Stimulated activated CD4-positive, alpha-beta T cell treated with anti-CD3 and anti-CD28 coated beads, Interleukin-12 subunit alpha, Interleukin-12 subunit beta, amount 100 ng/mL, for 4 hours (primary cell): ENCODE measurements around the gene DDIT4.

Source experiments
- DNase-seq: peaks from one replicate; pipeline ENCODE4 v3.0.0-alpha.2; 2020

Gene DDIT4

GRCh38 chr10:72318418-72319262 lies 44.9 kb downstream of the DDIT4 start:
- DNase-seq = no peak

- DNase-seq = peak; percentile 87
Observed at GRCh38 chr10:72319416-72320254, 45.9 kb downstream of the DDIT4 start.

- peak; percentile 60 for DNase-seq
Observed at GRCh38 chr10:72320676-72321247, 47.0 kb downstream of the DDIT4 start.

- no peak for DNase-seq
Observed at GRCh38 chr10:72321248-72322029, 47.7 kb downstream of the DDIT4 start.

- no peak for DNase-seq
Observed at GRCh38 chr10:72322030-72322279, 48.2 kb downstream of the DDIT4 start.

- DNase-seq = peak; percentile 56
Observed at GRCh38 chr10:72322280-72323058, 48.7 kb downstream of the DDIT4 start.

- DNase-seq = no peak
Observed at GRCh38 chr10:72323108-72323749, 49.5 kb downstream of the DDIT4 start.

- no peak for DNase-seq
Observed at GRCh38 chr10:72323771-72324191, 50.1 kb downstream of the DDIT4 start.
